PC-9 (cell line): ENCODE data around the gene TMEM94. TPM values are rescaled to one million over a fixed set of nuclear protein-coding genes. Genes with fewer than 3 reads are reported as not detected.

Experiments
- BruUV-seq: library from RNA; stranded (reverse); fragments of 400-500 nt; replicated peaks from 2 replicates; lab custom pipeline; 2021; lab: Mats Ljungman, UMichigan
- CTCF ChIA-PET: fragments of 300-600 bp; sonication (Branson Sonifier 250); formaldehyde crosslinking; loops from one replicate; lab custom pipeline; 2022; ENCODE audit warnings: antibody characterized with exemption; lab: Charles Lee
- POLR2A ChIA-PET: fragments of 300-600 bp; sonication (Branson Sonifier 250); formaldehyde crosslinking; loops from one replicate; lab custom pipeline; 2022; ENCODE audit warnings: antibody characterized with exemption; ENCODE audit not compliant: unreplicated experiment; lab: Charles Lee
- DNase-seq, 2 experiments: peaks; one replicate each; pipeline versions ENCODE4 v3.0.0 to v3.0.0-alpha.2; 2015 to 2022; ENCODE audit warnings: mixed read lengths in 1 of 2
- H2AFZ ChIP-seq: fragments of 200-600 bp; sonication (generic); 2 replicates; pipeline ENCODE4 v1.8.1; 2017; ENCODE audit warnings: antibody characterized with exemption
- H3F3A ChIP-seq: fragments of 200-600 bp; sonication (generic); 2 replicates; pipeline ENCODE4 v1.8.1; 2017; ENCODE audit warnings: antibody characterized with exemption, mild to moderate bottlenecking, low read depth; ENCODE audit not compliant: insufficient read depth
- H3K27ac ChIP-seq: fragments of 200-600 bp; sonication (generic); 2 replicates; pipeline ENCODE4 v1.6.1; 2016; ENCODE audit warnings: mixed run types
- H3K27me3 ChIP-seq: fragments of 200-600 bp; sonication (generic); 2 replicates; pipeline ENCODE4 v1.6.1; 2016; ENCODE audit warnings: low read depth, mixed run types; ENCODE audit not compliant: insufficient read depth
- H3K36me3 ChIP-seq: fragments of 200-600 bp; sonication (generic); 2 replicates; pipeline ENCODE4 v1.6.1; 2016; ENCODE audit warnings: low read depth, mixed run types
- H3K4me1 ChIP-seq: fragments of 200-600 bp; sonication (generic); replicated peaks from 2 replicates; pipeline ENCODE4 v1.6.1; 2016; ENCODE audit warnings: mixed run types; ENCODE audit not compliant: insufficient read depth
- H3K4me2 ChIP-seq: fragments of 200-600 bp; sonication (generic); 2 replicates; pipeline ENCODE4 v1.6.1; 2017; ENCODE audit warnings: mixed run types
- H3K4me3 ChIP-seq: fragments of 200-600 bp; sonication (generic); 2 replicates; pipeline ENCODE4 v1.6.1; 2016; ENCODE audit warnings: mixed run types
- H3K79me2 ChIP-seq: fragments of 200-600 bp; sonication (generic); 2 replicates; pipeline ENCODE4 v1.6.1; 2017; ENCODE audit warnings: low read depth, mixed run types
- H3K9me2 ChIP-seq: fragments of 200-600 bp; sonication (generic); 2 replicates; pipeline ENCODE4 v1.8.1; 2017; ENCODE audit warnings: mild to moderate bottlenecking; ENCODE audit not compliant: insufficient read depth
- H3K9me3 ChIP-seq: fragments of 200-600 bp; sonication (generic); 2 replicates; pipeline ENCODE4 v1.8.1; 2016; ENCODE audit warnings: low read depth; ENCODE audit not compliant: insufficient read depth
- H4K20me1 ChIP-seq: fragments of 200-600 bp; sonication (generic); 2 replicates; pipeline ENCODE4 v1.8.1; 2017; ENCODE audit not compliant: insufficient read depth
- CTCF ChIP-seq: fragments of 200-600 bp; sonication (generic); conservative IDR thresholded peaks from 2 replicates; pipeline ENCODE4 v1.6.1; 2017; ENCODE audit warnings: mixed run types, antibody characterized with exemption, mild to moderate bottlenecking, moderate library complexity
- EZH2 ChIP-seq: fragments of 200-600 bp; sonication (generic); IDR thresholded peaks from 2 replicates; pipeline ENCODE4 v1.8.0; 2017; ENCODE audit warnings: antibody characterized with exemption, low read depth
- intact Hi-C: fragments of 100-400 bp; cut with micrococcal nuclease; formaldehyde crosslinking; loops from one replicate; pipeline ENCODE4 v1.10.0; 2022; ENCODE audit not compliant: unreplicated experiment
- total RNA-seq: library from RNA; stranded (reverse); gene quantifications from 2 replicates; pipeline ENCODE4 v1.2.3, GENCODE V29; 2021

Gene TMEM94
- total RNA-seq, 1 experiment from 2014 or later: 78.9 TPM

DNA sequence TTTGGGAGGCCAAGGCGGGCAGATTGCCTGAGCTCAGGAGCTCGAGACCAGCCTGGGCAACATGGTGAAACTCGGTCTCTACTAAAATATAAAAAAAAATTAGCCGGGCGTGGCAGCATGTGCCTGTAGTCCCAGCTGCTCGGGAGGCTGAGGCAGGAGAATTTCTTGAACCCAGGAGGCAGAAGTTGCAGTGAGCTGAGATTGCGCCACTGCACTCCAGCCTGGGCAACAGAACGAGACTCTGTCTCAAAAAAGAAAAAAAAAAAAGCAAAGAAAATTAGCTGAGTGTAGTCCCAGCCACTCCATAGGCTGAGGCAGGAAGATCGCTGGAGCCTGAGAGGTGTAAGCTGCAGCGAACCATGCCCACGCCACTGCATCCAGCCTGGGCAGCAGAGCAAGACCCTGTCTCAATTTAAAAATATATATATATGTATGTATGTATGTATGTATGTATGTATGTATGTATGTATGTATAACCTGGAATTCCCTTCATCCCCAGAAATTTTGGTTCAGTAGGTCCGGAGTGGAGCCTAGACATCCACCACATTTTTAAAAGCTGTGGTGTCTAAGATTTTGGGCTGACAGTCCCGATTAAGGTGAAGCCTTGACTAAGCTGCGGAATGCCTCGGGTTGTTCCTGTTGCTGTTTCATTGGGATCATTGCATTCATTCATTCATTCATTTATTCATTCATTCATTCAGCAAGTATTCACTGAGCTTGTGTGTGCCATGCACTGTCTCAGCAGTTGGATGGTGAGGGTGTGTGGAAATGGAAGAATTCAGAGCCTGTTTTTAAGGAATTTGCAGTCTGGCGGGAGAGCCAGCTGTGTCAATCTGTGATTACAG is 25.9 kb downstream of the TMEM94 start:
- DNase-seq: no peak
- BruUV-seq: no TSS peak
- H4K20me1 ChIP-seq: peaks cover 9% of the 10 kb centered on the region
- H3K9me2 ChIP-seq: no peaks in the 10 kb centered on the region
- no peaks in the 10 kb centered on the region for H3K79me2 ChIP-seq
- intact Hi-C loops: no loop called here
- no peaks in the 10 kb centered on the region for H3K4me1 ChIP-seq
- H2AFZ ChIP-seq: no peak overlapping the region
- H3K27ac ChIP-seq: no peak overlapping the region
- no peak overlapping the region for H3K4me2 ChIP-seq
- H3K9me3 ChIP-seq: no peaks in the 10 kb centered on the region
- no peaks in the 10 kb centered on the region for H3K27me3 ChIP-seq
- no peaks in the 10 kb centered on the region for H3F3A ChIP-seq
- POLR2A ChIA-PET: no interaction called here
- TF ChIP-seq EZH2 (no peak), CTCF (no peak)
- no peak overlapping the region for H3K4me3 ChIP-seq
- no peaks in the 10 kb centered on the region for H3K36me3 ChIP-seq
- CTCF ChIA-PET: interaction anchor here (0.6 to 0.7 kb wide), 2 partner anchors 67 to 168 kb away, joined by 5 read pairs; no protein-coding TSS in a partner anchor

DNA sequence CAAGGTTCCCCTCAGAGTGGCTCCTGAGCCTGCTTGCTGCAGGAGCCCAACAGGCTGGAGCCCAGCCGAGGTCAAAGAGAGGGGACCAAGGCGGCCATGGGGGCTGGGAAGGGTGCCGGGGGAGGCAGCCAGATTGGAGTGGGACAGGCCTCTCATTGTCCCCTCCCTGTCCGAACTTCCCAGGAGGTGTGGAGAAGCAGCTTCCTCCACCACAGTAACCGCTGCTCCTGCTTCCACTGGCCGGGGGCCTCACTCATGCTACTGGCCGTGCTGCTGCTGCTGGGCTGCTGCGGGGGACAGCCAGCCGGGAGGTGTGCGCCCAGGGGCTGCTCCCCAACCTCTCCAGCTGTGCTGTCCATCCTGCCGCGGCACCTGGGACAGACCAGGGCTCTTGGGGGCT is 29.3 kb downstream of the TMEM94 start:
- H3K27ac ChIP-seq: no peak overlapping the region
- no peak for DNase-seq
- no peaks in the 10 kb centered on the region for H3K27me3 ChIP-seq
- peaks cover 9% of the 10 kb centered on the region for H4K20me1 ChIP-seq
- H3K79me2 ChIP-seq: no peaks in the 10 kb centered on the region
- intact Hi-C loops: no loop called here
- H3K4me1 ChIP-seq: no peaks in the 10 kb centered on the region
- TF ChIP-seq CTCF (no peak), EZH2 (no peak)
- CTCF ChIA-PET: no interaction called here
- POLR2A ChIA-PET: no interaction called here
- no peaks in the 10 kb centered on the region for H3K9me2 ChIP-seq
- no peak overlapping the region for H3K4me3 ChIP-seq
- H3K36me3 ChIP-seq: no peaks in the 10 kb centered on the region
- BruUV-seq: no TSS peak
- H3F3A ChIP-seq: no peaks in the 10 kb centered on the region
- H3K4me2 ChIP-seq: no peak overlapping the region
- no peak overlapping the region for H2AFZ ChIP-seq
- H3K9me3 ChIP-seq: no peaks in the 10 kb centered on the region

GRCh38 chr17:75486151-75486550 is 29.7 kb downstream of the TMEM94 start:
- no peaks in the 10 kb centered on the region for H3K27me3 ChIP-seq
- no peaks in the 10 kb centered on the region for H3K9me3 ChIP-seq
- no peak overlapping the region for H2AFZ ChIP-seq
- no peak for TF ChIP-seq EZH2
- no peak for TF ChIP-seq CTCF
- intact Hi-C loops: no loop called here
- no peak for DNase-seq
- no peaks in the 10 kb centered on the region for H3K36me3 ChIP-seq
- ChIA-PET CTCF (interaction anchor here (0.6 kb wide), 1 partner anchor 197 kb away, joined by 4 read pairs; the partner anchor contains the start of gene SLC25A19), POLR2A (no interaction called here)
- no TSS peak for BruUV-seq
- H3K27ac ChIP-seq: no peak overlapping the region
- H3K4me1 ChIP-seq: no peaks in the 10 kb centered on the region
- no peaks in the 10 kb centered on the region for H3K9me2 ChIP-seq
- H3K4me2 ChIP-seq: no peak overlapping the region
- H3F3A ChIP-seq: no peaks in the 10 kb centered on the region
- peaks cover 9% of the 10 kb centered on the region for H4K20me1 ChIP-seq
- no peaks in the 10 kb centered on the region for H3K79me2 ChIP-seq
- H3K4me3 ChIP-seq: no peak overlapping the region
